IPS-18c (cell line): ENCODE measurements around the gene RAB31.

Source experiments
- H3K4me3 ChIP-seq: 2 replicates; pipeline ENCODE4 v1.7.0; 2013; ENCODE audit warnings: low read depth, mild to moderate bottlenecking, low read length, moderate library complexity; ENCODE audit not compliant: insufficient read depth
- H3K9me3 ChIP-seq: one replicate; pipeline ENCODE4 v1.6.1; 2013; ENCODE audit warnings: mild to moderate bottlenecking, low read length, moderate library complexity; ENCODE audit not compliant: control insufficient read depth, insufficient read depth

Gene RAB31

GRCh38 chr18:9741406-9741792 lies 33.3 kb downstream of the RAB31 start:
- Histone ChIP-seq H3K4me3 (no peak overlapping the region), H3K9me3 (no peaks in the 10 kb centered on the region)

GRCh38 chr18:9741793-9742523 lies 33.9 kb downstream of the RAB31 start:
- Histone ChIP-seq H3K9me3 (no peaks in the 10 kb centered on the region), H3K4me3 (peak overlapping the region; percentile 9; the same call in 1 of the 2 replicates)

GRCh38 chr18:9742524-9743131 lies 34.5 kb downstream of the RAB31 start:
- no peak overlapping the region for H3K4me3 ChIP-seq
- H3K9me3 ChIP-seq = no peaks in the 10 kb centered on the region

- no peak overlapping the region for H3K4me3 ChIP-seq
Measured at GRCh38 chr18:9743200-9744016, 35.3 kb downstream of the RAB31 start.

GRCh38 chr18:9746958-9747357 lies 38.9 kb downstream of the RAB31 start:
- H3K9me3 ChIP-seq = no peaks in the 10 kb centered on the region

More at GRCh38 chr18:9743200-9744016, 35.3 kb downstream of the RAB31 start:
- H3K9me3 ChIP-seq = no peaks in the 10 kb centered on the region

GRCh38 chr18:9749611-9750010 lies 41.5 kb downstream of the RAB31 start:
- no peaks in the 10 kb centered on the region for H3K9me3 ChIP-seq
- H3K4me3 ChIP-seq = no peak overlapping the region

More at GRCh38 chr18:9746958-9747357, 38.9 kb downstream of the RAB31 start:
- H3K4me3 ChIP-seq = no peak overlapping the region

GRCh38 chr18:9750112-9750511 lies 42.0 kb downstream of the RAB31 start:
- H3K9me3 ChIP-seq = no peaks in the 10 kb centered on the region

GRCh38 chr18:9750606-9751304 lies 42.7 kb downstream of the RAB31 start:
- Histone ChIP-seq H3K4me3 (no peak overlapping the region), H3K9me3 (no peaks in the 10 kb centered on the region)

More at GRCh38 chr18:9750112-9750511, 42.0 kb downstream of the RAB31 start:
- H3K4me3 ChIP-seq = no peak overlapping the region

GRCh38 chr18:9751371-9752031 lies 43.4 kb downstream of the RAB31 start:
- no peaks in the 10 kb centered on the region for H3K9me3 ChIP-seq
- H3K4me3 ChIP-seq = no peak overlapping the region

GRCh38 chr18:9753846-9754245 lies 45.7 kb downstream of the RAB31 start:
- Histone ChIP-seq H3K4me3 (no peak overlapping the region), H3K9me3 (no peaks in the 10 kb centered on the region)

GRCh38 chr18:9755110-9755509 lies 47.0 kb downstream of the RAB31 start:
- H3K9me3 ChIP-seq = no peaks in the 10 kb centered on the region
- H3K4me3 ChIP-seq = no peak overlapping the region

- no peaks in the 10 kb centered on the region for H3K9me3 ChIP-seq
- H3K4me3 ChIP-seq = no peak overlapping the region
Measured at GRCh38 chr18:9755615-9756014, 47.5 kb downstream of the RAB31 start.

GRCh38 chr18:9756271-9756932 lies 48.3 kb downstream of the RAB31 start:
- H3K4me3 ChIP-seq = no peak overlapping the region

GRCh38 chr18:9756933-9757470 lies 48.9 kb downstream of the RAB31 start:
- H3K4me3 ChIP-seq = no peak overlapping the region
- no peaks in the 10 kb centered on the region for H3K9me3 ChIP-seq

More at GRCh38 chr18:9756271-9756932, 48.3 kb downstream of the RAB31 start:
- H3K9me3 ChIP-seq = no peaks in the 10 kb centered on the region

GRCh38 chr18:9757827-9758621 lies 49.9 kb downstream of the RAB31 start:
- Histone ChIP-seq H3K9me3 (no peaks in the 10 kb centered on the region), H3K4me3 (no peak overlapping the region)
